ENCODE data around the gene ZNF512B.
"Not testable (repeated sequence)": the region's sequence is repeated elsewhere in the genome, so short reads cannot be mapped to it uniquely, and the experiment has no call there.

Gene ZNF512B

GRCh38 chr20:63974402-63975200 lies 4.9 kb upstream of the ZNF512B start:
- no peak overlapping the region; the same call in 1 of the 2 replicates for H3K27ac ChIP-seq
- no peak for TF ChIP-seq CTCF (IDR thresholded peaks at IDR 0.05; ENCODE audit: low read depth, low read length)
- H3K36me3 ChIP-seq: no peaks in the 10 kb centered on the region
- no peak for DNase-seq
- no peaks in the 10 kb centered on the region for H3K9me3 ChIP-seq (ENCODE audit: severe bottlenecking)
- H3K4me3 ChIP-seq (ENCODE audit: low read depth, low read length): no peak overlapping the region
- no peaks in the 10 kb centered on the region for H3K27me3 ChIP-seq (ENCODE audit: insufficient read depth, low read depth, severe bottlenecking)

- no peaks in the 10 kb centered on the region for H3K36me3 ChIP-seq
- TF ChIP-seq CTCF (IDR thresholded peaks at IDR 0.05; ENCODE audit: low read depth, low read length): peak; percentile 80
- H3K9me3 ChIP-seq (ENCODE audit: severe bottlenecking): no peaks in the 10 kb centered on the region
- peak overlapping the region; percentile 37 for H3K4me3 ChIP-seq (ENCODE audit: low read depth, low read length)
- no peak overlapping the region; the same call in 1 of the 2 replicates for H3K27ac ChIP-seq
- DNase-seq: peak; percentile 75
- H3K27me3 ChIP-seq (ENCODE audit: insufficient read depth, low read depth, severe bottlenecking): no peaks in the 10 kb centered on the region
Measured at GRCh38 chr20:63973636-63974401, 4.1 kb upstream of the ZNF512B start.

GRCh38 chr20:63973160-63973479 lies 3.4 kb upstream of the ZNF512B start:
- no peak overlapping the region for H3K4me3 ChIP-seq (ENCODE audit: low read depth, low read length)
- no peak for DNase-seq
- H3K36me3 ChIP-seq: no peaks in the 10 kb centered on the region
- H3K27ac ChIP-seq: no peak overlapping the region
- no peak for TF ChIP-seq CTCF (IDR thresholded peaks at IDR 0.05; ENCODE audit: low read depth, low read length)
- H3K9me3 ChIP-seq (ENCODE audit: severe bottlenecking): no peaks in the 10 kb centered on the region
- no peaks in the 10 kb centered on the region for H3K27me3 ChIP-seq (ENCODE audit: insufficient read depth, low read depth, severe bottlenecking)

- DNase-seq: no peak
- Histone ChIP-seq H3K27me3 (ENCODE audit: insufficient read depth, low read depth, severe bottlenecking) (no peaks in the 10 kb centered on the region), H3K9me3 (ENCODE audit: severe bottlenecking) (no peaks in the 10 kb centered on the region), H3K27ac (no peak overlapping the region), H3K36me3 (no peaks in the 10 kb centered on the region), H3K4me3 (ENCODE audit: low read depth, low read length) (no peak overlapping the region)
- TF ChIP-seq CTCF (IDR thresholded peaks at IDR 0.05; ENCODE audit: low read depth, low read length): no peak
Measured at GRCh38 chr20:63972312-63973159, 2.8 kb upstream of the ZNF512B start.

GRCh38 chr20:63971960-63972311 lies 2.2 kb upstream of the ZNF512B start:
- not testable (repeated sequence) for H3K27ac ChIP-seq; DNase-seq; H3K4me3 ChIP-seq (ENCODE audit: low read depth, low read length); H3K27me3 ChIP-seq (ENCODE audit: insufficient read depth, low read depth, severe bottlenecking); H3K9me3 ChIP-seq (ENCODE audit: severe bottlenecking); H3K36me3 ChIP-seq

Data from WERI-Rb-1 (cell line).